Fibroblast of pulmonary artery (primary cell): ENCODE data around the gene GTF3C1.

Source experiments
- DNase-seq: peaks from one replicate; pipeline ENCODE4 v3.0.0-alpha.2; 2010; ENCODE audit warnings: low read depth
- H3K4me3 ChIP-seq: replicated peaks from 2 replicates; pipeline ENCODE4 v1.5.1; 2011; ENCODE audit warnings: low read depth, mild to moderate bottlenecking, control low read depth, low read length, moderate library complexity
- TF ChIP-seq, protein P1 (sequence below): IDR thresholded peaks from 2 replicates; pipeline ENCODE4 v1.5.1; 2011; ENCODE audit warnings: mild to moderate bottlenecking, control low read depth, low read length, inconsistent platforms; ENCODE audit errors: missing control alignments

GTF3C1 gene, protein sequence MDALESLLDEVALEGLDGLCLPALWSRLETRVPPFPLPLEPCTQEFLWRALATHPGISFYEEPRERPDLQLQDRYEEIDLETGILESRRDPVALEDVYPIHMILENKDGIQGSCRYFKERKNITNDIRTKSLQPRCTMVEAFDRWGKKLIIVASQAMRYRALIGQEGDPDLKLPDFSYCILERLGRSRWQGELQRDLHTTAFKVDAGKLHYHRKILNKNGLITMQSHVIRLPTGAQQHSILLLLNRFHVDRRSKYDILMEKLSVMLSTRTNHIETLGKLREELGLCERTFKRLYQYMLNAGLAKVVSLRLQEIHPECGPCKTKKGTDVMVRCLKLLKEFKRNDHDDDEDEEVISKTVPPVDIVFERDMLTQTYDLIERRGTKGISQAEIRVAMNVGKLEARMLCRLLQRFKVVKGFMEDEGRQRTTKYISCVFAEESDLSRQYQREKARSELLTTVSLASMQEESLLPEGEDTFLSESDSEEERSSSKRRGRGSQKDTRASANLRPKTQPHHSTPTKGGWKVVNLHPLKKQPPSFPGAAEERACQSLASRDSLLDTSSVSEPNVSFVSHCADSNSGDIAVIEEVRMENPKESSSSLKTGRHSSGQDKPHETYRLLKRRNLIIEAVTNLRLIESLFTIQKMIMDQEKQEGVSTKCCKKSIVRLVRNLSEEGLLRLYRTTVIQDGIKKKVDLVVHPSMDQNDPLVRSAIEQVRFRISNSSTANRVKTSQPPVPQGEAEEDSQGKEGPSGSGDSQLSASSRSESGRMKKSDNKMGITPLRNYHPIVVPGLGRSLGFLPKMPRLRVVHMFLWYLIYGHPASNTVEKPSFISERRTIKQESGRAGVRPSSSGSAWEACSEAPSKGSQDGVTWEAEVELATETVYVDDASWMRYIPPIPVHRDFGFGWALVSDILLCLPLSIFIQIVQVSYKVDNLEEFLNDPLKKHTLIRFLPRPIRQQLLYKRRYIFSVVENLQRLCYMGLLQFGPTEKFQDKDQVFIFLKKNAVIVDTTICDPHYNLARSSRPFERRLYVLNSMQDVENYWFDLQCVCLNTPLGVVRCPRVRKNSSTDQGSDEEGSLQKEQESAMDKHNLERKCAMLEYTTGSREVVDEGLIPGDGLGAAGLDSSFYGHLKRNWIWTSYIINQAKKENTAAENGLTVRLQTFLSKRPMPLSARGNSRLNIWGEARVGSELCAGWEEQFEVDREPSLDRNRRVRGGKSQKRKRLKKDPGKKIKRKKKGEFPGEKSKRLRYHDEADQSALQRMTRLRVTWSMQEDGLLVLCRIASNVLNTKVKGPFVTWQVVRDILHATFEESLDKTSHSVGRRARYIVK (N-terminal part only)

GRCh38 chr16:27549746-27550581 is at the start of gene GTF3C1, which contains the start of gene KATNIP:
Gene GTF3C1 (minus strand): TSS chr16:27549913. CDS start chr16:27549890, 23 bp downstream.
Gene KATNIP (plus strand): TSS chr16:27550144. CDS start chr16:27550171, 27 bp downstream.
- TF ChIP-seq, protein P1, sequence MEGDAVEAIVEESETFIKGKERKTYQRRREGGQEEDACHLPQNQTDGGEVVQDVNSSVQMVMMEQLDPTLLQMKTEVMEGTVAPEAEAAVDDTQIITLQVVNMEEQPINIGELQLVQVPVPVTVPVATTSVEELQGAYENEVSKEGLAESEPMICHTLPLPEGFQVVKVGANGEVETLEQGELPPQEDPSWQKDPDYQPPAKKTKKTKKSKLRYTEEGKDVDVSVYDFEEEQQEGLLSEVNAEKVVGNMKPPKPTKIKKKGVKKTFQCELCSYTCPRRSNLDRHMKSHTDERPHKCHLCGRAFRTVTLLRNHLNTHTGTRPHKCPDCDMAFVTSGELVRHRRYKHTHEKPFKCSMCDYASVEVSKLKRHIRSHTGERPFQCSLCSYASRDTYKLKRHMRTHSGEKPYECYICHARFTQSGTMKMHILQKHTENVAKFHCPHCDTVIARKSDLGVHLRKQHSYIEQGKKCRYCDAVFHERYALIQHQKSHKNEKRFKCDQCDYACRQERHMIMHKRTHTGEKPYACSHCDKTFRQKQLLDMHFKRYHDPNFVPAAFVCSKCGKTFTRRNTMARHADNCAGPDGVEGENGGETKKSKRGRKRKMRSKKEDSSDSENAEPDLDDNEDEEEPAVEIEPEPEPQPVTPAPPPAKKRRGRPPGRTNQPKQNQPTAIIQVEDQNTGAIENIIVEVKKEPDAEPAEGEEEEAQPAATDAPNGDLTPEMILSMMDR, result no peak
- H3K4me3 ChIP-seq, result peak within 1 kb of the TSS; percentile 100
- DNase-seq, result peak; percentile 98

DNA sequence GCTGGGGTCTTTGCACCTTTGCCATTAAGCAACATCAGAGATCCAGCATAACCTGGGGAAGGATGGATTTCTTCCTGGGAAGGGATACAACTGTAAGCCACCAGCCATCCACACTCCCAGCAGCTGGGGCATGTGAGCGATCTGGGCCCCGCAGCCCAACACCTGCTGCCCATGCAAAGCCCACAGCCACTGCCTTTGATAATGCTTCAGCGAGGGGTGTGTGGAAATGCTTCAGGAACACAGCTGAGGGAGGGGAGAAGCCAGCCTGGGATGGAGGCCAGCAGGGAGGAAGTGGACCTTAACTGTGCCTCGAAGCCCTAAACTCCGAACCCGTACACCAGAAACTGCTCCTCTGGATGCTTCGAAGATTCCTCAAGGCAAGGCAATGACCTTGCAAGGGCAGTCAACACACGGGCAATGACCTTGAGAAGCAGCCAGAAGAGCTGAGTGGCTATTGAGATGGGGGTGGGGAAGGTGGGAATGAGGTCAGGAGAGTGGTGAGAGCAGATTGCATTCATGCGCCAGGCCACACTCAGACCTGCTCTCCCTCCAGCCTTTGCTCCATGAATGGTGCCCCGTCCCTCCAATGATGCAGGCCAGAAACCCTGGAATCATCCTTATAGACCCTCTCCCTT is 49.3 kb upstream of the GTF3C1 start:
- no peak for DNase-seq
- TF ChIP-seq, protein P1, result no peak
- no peak overlapping the region for H3K4me3 ChIP-seq

DNA sequence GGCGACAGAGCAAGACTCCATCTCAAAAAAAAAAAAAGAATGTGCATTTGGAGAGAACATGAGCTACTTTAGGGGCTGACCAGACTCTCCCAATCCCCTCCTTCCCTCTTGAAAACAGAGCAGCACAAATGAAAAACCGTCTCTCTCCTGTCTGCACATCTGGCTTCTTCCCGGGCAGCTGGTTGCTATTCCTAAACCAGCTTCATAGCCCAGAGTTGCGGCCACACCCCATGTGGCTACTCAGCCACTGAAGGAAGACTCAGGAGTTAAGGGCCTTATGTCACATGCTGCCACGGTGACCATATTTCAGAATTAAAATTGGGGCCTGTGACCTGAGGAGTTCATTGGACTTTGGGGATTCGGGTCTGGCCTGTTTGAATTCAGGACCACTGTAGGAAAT is 48.5 kb upstream of the GTF3C1 start:
- no peak overlapping the region for H3K4me3 ChIP-seq
- no peak for DNase-seq
- TF ChIP-seq, protein P1, result no peak

- H3K4me3 ChIP-seq, result no peak overlapping the region
- TF ChIP-seq, protein P1, result no peak
- no peak for DNase-seq
Measured at GRCh38 chr16:27597361-27597760, 47.6 kb upstream of the GTF3C1 start.

GRCh38 chr16:27596411-27596810 is 46.7 kb upstream of the GTF3C1 start:
- H3K4me3 ChIP-seq, result no peak overlapping the region
- TF ChIP-seq, protein P1, result no peak
- DNase-seq, result peak; percentile 50
